Activated CD4-positive, alpha-beta T cell treated with anti-CD3 and anti-CD28 coated beads, Interleukin-10, Interleukin-2, amounts not matched to agents 100 ng/mL and 50 ng/mL, durations not matched to agents 16 hours and 8 hours (primary cell): ENCODE results near the gene RNU6-1.
A peak's percentile ranks its signal among the peaks of the same experiment; 100 is the strongest.

ENCODE experiments used
- DNase-seq: peaks from one replicate; pipeline ENCODE4 v3.0.0-alpha.2; 2020

The RNU6-1 gene

GRCh38 chr15:67839929-67840748, at the start of gene RNU6-1:
Gene RNU6-1, minus strand, starts transcription at chr15:67840045.
- DNase-seq, result peak; percentile 97

DNA sequence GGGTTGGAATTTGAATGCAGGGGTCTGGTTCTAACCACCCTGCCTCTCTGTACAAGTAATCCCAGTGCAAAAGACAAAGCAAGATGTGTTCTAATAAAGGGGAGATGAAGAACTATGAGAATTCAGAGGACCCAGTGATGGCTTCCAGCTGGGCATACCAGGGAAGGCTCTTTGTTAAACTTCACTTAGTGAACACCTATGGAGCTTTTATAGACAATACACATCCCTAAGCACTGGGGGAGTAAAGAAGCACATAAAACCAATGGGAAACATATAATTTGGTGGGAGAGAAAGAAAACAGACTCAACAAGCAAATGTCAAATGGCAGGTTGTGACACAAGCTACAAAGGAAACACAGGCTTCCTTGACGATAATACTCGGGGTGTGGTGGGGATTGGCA, 47.9 kb upstream of the RNU6-1 start:
- no peak for DNase-seq

DNA sequence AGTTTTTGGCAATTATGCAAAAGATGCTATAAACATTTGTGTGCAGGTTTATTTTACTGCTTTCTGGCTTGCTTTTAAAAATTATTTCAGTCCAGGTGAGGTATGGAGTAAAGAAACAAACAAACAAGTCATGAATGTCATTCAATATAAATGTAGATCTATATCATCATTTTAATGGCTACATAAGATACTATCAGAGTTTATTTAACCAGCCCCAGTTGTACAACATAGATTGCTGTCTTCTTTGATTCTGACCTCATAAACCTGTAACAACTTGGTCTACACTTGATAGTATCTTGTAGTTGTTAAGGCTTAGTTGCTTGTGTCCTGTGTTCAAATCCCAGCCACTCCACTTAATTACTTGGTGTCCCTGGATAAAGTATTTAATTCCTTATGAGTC, 46.0 kb upstream of the RNU6-1 start:
- no peak for DNase-seq

- no peak for DNase-seq
Measured at GRCh38 chr15:67885175-67885523, 45.3 kb upstream of the RNU6-1 start.

- DNase-seq, result peak; percentile 23
Measured at GRCh38 chr15:67884514-67885174, 44.8 kb upstream of the RNU6-1 start.

GRCh38 chr15:67884009-67884408, 44.2 kb upstream of the RNU6-1 start:
- no peak for DNase-seq

DNA sequence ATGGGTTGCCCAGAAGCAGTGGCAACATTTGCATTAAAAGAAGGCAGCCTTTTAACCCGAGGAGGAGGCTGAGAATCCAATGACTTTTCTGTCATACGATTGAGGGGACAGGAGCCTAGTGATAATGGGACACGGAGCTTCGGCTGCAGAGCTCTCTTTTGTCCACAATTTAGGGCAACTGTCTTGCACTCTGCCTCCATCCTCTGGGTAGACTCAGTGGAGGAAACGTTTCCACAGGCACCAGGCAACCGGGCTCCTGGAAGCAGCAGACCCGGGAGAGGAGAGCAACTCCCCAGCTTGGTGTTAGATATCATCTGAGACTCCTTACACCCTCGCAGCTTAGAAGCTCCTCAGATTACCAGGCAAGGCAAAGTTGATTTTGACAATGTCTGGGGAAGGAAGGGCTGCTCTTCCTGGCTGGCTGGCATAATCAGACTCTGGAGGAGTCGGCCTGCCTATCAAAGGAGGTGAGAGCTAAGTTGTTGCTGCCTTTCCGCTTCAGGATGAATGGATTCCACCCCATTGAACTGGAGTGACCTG, 43.5 kb upstream of the RNU6-1 start:
- no peak for DNase-seq

- peak; percentile 38 for DNase-seq
Measured at GRCh38 chr15:67882487-67883233, 42.8 kb upstream of the RNU6-1 start.

DNA sequence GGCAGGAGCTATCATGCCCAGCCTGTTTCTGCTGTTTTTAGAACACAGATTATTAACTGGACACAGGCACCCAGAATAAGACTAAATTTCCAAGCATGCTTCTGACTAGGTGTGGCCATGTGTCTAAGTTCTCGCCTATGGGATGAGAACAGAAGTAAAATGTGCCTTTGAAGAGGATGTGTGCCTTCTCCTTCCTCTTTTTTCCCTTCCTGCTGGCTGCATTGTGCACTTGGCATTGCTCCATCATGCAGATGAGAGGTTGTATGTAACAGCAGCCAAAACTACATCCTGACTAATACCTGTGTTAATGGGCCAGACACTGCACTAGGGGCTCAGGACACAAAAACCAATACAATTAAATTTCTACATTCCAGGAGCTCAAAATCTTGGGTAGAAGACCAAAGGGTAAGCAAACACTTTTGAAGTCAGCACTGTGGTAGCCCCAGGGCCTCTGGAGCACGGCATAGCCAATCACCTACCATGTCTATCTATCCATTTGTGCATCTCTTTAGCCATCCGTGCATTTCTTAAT, 40.9 kb upstream of the RNU6-1 start:
- no peak for DNase-seq

DNA sequence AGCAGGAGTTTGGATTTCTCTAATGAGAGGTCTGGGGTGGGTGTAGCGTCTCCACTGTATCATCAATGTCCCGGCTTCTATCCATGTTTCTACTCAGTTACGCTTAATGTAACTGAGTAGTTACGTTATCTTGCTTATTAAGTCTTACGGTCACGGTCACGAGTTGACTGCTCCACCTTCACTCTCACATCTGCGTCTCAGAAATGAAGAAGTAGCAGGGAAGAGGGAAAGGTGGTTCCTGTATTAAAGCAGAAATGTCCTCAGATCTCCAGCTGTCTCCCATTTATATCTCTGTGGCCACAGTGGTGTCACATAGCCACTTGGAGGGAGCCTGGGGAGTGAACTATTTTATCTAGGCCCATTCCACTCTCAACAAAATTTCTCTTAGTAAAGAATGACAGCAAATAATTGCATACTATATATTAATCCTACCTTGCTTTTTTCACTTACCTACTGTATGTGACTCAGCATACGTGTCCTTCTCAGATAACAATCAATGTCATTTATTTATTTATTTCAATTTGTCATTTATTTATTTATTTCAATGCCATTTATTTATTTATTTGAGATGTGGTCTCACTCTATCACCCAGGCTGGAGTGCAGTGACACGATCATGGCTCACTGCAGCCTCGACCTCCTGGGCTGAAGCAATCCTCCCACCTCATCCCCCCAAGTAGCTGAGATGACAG, 39.7 kb upstream of the RNU6-1 start:
- DNase-seq, result no peak

GRCh38 chr15:67878712-67879206, 38.9 kb upstream of the RNU6-1 start:
- no peak for DNase-seq

GRCh38 chr15:67873777-67874176, 33.9 kb upstream of the RNU6-1 start:
- no peak for DNase-seq

GRCh38 chr15:67870868-67871408, 31.1 kb upstream of the RNU6-1 start:
- no peak for DNase-seq

GRCh38 chr15:67869701-67870100, 29.9 kb upstream of the RNU6-1 start:
- DNase-seq, result no peak

DNA sequence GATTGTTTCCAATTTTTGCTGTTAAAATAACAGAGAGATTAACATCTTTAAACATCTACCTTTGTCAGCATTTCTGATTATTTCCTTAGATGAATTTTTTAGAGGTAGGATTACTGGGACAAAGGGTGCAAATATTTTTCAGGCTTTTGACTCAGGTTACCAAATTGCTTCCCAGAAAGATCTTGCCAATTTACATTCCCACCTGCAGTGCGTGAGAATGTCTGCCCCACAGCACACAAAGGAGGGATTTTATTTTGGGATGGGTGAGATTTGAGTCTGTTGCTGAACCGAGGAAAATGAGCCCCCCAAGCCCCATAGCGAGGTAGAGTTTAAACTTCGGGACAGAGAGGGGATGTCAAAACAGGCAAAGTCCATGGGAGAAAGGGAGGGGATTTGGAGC, 25.9 kb upstream of the RNU6-1 start:
- DNase-seq, result no peak

- no peak for DNase-seq
Measured at GRCh38 chr15:67865331-67865730, 25.5 kb upstream of the RNU6-1 start.

DNA sequence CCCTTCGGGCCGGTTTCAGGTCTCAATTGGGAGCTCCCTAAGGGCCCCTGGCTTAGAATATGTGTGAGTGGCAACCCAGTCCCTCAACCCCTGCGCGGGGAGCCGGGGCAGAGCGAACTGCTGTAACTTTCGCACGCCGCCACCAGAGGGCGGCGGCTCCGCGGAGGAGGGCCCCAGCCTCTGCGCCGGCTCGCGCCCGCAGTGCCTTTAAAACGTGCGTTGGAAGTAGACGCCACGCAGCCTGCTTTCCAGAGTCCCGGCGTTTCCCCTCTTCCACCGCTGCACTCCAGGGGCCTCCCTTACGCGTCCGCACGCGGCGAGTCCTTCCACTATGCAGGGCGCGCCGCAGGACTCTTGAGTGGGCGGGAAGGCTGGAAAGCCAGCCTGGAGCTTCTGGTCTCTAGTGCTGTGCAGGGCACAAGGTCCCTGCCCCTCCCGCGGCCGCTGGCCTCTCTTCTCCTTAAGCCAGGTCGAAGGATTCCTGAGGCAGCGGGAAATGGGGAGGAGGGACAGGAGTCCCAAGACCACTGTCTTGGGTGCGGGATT, 23.7 kb upstream of the RNU6-1 start:
- DNase-seq, result peak; percentile 77

DNA sequence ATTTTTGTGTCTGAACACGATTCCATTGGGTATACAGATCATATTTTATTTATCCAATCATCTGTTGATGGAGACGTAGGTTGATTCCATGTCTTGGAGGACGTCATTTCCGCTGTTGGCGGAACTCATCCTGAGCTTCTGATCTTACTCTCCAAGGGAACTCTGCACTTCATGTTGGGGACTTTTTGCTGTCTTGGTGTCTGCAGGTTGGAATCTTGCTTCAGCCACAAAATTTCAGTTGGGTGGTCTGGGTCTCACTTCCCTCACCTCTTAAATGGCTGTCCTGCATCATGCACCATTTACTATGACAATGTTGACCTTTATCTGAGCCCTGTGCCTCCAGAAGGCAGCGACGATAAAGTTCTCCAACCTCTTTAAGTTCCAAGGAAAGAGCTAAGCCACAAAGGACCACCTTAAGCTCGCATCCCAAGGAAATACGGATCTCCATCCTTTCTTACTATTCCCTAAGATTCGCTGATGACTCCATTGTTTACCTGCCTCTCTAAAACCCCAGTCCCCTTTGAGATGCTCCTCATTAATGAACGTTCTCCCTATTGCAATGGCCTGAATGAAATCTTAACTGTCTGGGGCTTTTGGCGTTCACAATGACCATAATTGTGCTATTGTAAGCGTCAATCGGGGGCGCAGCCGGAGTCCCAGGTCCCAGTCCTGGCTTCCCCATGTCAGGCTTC, 23.1 kb upstream of the RNU6-1 start:
- no peak for DNase-seq

DNA sequence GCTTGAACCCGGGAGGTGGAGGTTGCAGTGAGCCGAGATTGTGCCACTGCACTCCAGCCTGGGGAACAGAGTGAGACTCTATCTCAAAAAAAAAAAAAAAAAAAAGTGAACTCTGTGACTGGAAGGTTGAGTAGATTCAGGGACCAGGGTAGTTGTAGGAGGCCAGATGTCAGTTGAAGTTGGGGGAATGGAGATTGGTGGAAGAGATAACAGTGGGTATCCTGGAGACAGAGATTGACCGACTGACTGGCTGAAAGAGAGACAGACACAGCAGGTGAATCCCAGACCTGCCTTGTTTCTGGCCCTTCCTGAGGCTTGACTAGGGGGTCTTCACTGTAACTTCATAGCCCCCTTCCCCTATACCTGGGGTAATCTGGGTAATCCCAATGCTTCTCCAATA, 22.1 kb upstream of the RNU6-1 start:
- DNase-seq, result no peak

- DNase-seq, result no peak
Measured at GRCh38 chr15:67859331-67859946, 19.6 kb upstream of the RNU6-1 start.

DNA sequence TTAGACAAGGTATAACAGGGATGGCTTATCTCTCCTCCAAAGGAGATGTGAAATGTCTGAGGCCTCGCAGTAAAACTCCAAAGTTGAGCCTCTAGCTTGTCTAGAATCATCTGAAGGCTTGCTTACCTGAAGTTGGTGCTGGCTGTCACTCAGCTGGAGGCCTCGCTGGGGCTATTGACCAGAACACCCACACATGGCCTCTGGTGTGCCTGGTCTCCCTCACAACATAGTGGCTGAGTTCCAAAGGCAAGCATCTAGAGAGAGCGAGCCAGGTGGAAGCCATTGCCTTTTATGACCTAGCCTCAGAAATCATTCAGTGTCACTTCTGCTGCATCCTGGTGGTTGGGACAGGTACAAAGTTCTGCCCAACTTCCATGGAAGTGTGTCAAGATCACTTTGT, 17.4 kb upstream of the RNU6-1 start:
- DNase-seq, result no peak
